ENCODE data around the gene GALC.

Gene GALC

DNA sequence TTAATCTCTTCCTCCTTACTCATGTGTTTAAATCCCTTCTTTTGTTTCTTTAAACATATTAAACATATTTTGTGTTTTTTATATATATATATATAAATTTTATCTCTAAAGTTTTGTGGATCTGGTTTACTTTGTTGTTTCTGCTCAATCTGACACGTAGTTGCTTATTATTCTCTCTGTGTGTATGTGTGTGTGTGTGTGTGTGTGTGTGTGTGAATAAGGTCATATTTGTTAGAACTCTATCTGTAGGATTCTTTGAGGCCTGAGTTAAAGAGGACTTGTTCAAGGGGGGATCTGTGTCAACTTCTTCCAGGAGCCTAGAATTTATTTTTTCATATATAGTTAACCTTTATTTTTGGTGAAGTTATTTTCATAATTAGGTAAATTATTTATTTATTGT is 14.6 kb upstream of the GALC start:
- DNase-seq (ENCODE audit: low read depth, low spot score), result no peak

GRCh38 chr14:88005978-88006851 is 13.2 kb upstream of the GALC start:
- DNase-seq (ENCODE audit: low read depth, low spot score), result peak; percentile 10

DNA sequence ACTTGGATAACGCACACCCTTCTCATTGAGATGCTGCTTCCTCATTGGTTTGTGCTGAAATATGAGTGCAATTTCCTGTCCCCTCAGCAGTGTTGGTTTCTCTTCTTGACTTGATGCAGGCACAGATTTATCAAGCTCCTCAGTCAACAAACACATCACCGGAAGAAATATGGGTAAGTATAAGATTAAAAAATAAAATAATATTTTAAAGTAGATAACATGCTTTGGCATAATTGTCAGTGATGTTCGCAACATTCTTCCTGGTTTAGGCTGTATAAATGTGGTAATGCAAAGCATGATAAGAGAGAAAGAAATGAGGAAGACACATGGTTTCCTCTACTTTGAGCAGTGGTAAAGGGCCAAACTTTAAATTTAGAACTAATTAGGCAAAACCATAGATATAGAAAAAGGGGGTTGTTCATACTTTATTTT is 12.1 kb upstream of the GALC start, which contains the start of gene GPR65:
GPR65 (plus strand) TSS at position 86 of the 432 bp plus-strand sequence. CDS start 5,713 bp downstream, outside the sequence.
- no peak for DNase-seq (ENCODE audit: low read depth, low spot score)

- no peak for DNase-seq (ENCODE audit: low read depth, low spot score)
Measured at GRCh38 chr14:88004506-88005036, 11.6 kb upstream of the GALC start.

- DNase-seq (ENCODE audit: low read depth, low spot score), result no peak
Measured at GRCh38 chr14:88003425-88003824, 10.4 kb upstream of the GALC start.

DNA sequence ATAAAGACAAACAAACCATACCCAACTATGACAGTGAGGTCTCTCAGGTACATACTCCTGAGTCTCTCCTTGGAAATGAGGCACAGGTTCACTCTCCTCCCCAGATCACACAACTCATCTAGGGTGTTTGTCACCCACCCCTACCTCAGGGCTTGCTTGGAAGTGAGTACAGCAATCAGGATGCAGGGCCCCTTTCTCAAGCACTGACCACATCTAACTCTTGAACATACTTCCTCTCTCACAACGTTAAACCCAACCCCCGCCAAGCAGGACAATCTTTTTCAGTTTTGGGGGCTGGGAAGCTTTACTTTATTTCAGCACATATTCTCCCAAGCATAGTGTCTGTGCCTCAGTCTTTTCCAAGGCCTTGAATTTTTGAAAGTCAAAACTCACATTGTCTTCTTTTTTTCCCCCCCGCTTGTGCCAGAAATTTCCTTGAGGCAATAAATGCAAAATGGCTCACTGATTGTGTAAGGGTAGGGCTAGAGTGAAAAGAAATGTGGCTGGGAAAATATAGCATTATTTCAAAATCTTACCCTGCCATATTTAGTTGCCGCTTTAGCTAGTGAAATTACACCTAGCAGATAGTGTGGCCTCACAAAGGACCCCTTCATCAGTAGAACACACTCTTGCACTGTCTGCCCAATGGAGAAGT is 9.6 kb upstream of the GALC start:
- no peak for DNase-seq (ENCODE audit: low read depth, low spot score)

GRCh38 chr14:87999277-87999676 is 6.3 kb upstream of the GALC start:
- no peak for DNase-seq (ENCODE audit: low read depth, low spot score)

GRCh38 chr14:87998482-87998881 is 5.5 kb upstream of the GALC start:
- DNase-seq (ENCODE audit: low read depth, low spot score), result no peak

DNA sequence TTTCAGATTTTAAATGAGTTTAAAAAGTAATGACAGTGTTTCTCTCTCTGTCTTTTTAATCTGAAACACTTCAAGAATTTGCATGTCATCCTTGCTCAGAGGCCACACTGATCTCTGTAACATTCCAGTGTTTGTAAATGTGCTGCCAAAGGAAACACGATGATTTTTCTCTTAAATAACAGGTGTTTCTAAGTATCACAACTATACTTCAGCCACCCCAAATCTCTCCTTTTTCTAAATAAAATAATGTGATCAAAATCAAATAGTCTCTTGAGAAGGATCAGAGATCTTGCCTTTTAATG is 3.3 kb upstream of the GALC start:
- peak; percentile 16 for DNase-seq (ENCODE audit: low read depth, low spot score)

DNA sequence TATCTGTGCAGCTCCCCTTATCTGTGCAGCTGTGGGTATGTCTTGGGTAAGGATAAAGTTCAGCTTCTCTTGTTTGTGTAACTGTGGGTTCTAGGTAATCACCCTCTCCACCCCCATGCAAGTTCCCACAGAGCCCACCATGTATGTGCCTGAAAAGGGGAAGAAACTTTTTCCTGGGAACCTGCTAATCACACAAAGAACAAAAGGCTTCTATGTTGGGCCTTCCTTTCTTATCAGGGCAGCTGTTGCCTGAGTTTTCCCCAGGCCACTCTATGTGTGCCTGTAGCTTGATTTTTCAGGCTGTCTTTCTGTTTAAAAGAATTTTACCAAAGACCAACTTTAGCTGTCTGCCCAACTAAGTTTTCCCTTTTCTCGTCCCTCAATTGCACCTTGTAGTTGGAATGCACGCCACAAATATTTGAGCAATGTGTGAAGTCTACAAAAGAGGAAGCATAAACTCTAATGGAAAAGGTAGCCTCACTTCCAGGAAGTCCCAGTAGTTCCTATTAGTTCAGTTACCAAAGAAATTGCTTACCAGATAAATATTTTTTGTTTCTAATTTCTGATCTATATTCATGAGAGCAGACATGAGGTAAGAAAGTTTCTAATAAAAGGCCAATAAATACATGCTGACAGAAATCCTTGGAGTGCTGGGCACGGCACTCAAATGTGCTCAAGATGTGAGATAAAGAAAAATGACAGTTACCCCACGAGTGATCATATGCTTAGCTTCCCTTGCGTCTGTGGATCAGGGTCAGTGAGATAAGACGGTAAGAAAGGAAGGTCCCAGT is 2.7 kb upstream of the GALC start:
- peak; percentile 64 for DNase-seq (ENCODE audit: low read depth, low spot score)

- peak; percentile 7 for DNase-seq (ENCODE audit: low read depth, low spot score)
Measured at GRCh38 chr14:87994974-87995373, 2.0 kb upstream of the GALC start.

DNA sequence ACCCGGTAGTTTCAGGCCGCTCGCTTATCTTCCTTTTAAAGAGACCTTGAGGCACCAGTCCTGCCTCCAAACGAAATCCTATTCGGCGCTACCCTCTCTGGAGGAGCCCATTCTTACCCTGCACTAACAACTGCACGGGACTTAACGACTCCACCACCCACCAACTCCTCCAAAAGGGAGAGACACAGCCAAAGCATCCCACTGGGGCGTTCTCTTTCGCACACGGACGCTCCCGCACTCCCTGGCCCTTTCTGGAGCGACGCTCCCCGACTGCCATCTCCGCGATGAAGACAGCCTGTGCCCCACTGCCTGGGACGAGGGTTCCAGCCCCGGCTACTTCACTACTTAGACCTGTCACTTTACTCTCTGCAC is 650 bp downstream of the GALC start:
- no peak for DNase-seq (ENCODE audit: low read depth, low spot score)

GRCh38 chr14:87990682-87991081 is 2.3 kb downstream of the GALC start:
- no peak for DNase-seq (ENCODE audit: low read depth, low spot score)

GRCh38 chr14:87989956-87990299 is 3.1 kb downstream of the GALC start:
- DNase-seq (ENCODE audit: low read depth, low spot score), result no peak

DNA sequence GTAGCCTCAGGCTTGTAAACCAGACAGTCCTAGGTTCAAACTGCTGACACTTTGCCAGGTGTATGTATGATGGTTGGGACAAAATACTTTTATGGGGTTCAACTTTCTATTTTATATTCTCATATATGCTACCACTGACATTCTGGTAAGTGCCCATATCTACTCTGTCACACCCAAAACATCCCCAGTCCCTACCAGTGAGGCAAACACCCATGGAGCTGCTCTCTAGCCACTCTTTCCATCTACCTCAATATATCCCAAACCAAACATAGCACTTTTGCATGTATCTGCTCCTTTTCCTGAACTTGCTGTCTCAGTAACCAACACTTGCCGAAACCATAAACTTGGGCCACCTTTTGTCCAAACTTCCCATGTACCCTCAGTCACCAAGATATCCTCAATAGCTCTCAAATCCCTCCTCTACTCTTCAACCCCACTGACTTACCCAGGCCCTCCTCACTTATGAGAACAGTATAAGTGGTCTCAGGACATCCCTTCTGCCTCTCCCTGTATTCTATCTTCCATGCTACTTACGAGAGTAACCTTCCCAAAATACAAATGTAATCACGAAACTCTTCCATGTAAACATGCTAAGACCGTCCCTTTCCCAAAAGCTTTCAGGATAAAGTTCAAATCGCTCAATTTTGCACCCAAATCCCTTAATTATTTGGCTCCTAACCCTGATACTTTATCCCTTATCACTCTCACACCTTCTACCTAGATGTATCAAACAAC is 3.6 kb downstream of the GALC start:
- DNase-seq (ENCODE audit: low read depth, low spot score), result no peak

DNA sequence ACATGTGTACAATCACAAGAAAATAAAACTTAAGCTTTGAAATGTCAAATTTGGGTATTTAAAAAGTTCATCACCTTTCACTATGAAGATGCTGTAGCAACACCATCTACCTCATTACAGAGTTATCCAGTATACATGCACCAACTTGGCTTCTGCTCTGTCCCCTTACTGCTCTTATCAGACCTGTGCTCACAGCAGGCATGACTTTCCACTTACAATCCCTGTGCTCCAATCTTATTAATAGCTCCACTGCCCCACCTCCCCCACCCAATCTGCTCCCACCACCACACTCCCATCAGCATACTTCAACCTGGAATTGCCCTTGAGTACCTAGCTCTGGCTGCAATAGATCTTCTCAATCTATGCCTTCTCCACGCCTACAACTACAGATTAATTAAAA is 13.3 kb downstream of the GALC start:
- DNase-seq (ENCODE audit: low read depth, low spot score), result no peak

- DNase-seq (ENCODE audit: low read depth, low spot score), result no peak
Measured at GRCh38 chr14:87975636-87976035, 17.3 kb downstream of the GALC start.

DNA sequence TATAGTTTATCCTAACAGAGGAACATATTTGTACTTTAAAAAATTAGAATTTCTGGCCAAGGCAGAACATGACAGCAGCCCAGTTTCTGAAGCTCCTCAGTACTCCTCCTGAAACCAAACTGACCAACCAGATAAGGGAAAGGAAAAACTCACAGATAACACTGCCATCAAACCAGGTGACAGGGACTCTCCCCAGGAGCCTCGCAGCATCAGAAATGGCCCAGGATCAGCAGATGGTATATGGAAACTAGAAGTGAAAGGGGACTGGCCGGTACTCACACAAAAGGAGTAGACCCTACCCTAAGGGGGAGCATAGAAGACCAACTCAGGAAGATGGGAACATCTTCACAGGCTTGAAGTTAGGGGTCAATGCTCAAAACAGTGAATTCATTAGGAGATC is 22.0 kb downstream of the GALC start:
- DNase-seq (ENCODE audit: low read depth, low spot score), result no peak

DNA sequence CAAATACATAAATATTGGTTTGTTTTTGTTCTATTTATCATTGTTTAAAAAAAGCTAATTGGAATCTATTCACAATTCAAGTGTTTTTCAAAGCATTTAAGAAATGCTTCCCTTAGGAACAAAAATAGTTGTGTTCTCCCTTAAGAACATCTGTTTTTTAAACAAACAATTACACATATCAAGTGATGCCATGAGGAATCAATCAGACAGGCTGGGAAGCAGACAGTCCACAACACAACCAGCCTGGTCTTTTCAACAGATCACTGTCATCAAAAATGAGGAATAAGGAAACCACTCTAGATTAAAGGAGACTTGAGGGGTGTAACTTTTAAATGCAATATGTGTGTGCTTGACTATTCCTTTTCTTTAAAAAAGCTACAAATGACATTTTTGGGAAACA is 25.5 kb downstream of the GALC start:
- DNase-seq (ENCODE audit: low read depth, low spot score), result no peak

- DNase-seq (ENCODE audit: low read depth, low spot score), result no peak
Measured at GRCh38 chr14:87966816-87967215, 26.2 kb downstream of the GALC start.

DNA sequence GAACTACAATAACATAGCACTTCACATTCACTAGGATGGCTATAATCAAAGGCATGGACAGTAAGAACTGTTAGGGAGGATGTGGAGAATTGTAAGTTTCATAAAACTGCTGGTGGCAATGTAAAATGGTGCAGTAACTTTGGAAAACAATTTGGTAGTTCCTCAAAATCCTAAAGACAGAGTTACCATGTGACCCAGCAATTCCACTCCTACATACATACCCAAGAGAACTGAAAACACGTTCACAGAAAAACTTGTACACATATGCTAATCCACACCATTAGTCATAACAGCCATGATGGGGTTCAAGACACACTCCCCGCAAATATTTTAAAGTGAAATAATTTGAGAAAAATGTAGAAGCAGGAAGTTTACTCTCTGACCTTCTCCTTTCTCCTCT is 31.7 kb downstream of the GALC start:
- no peak for DNase-seq (ENCODE audit: low read depth, low spot score)

All from astrocyte of the hippocampus (primary cell).